Measurements from ENCODE around the gene TMEM272. TPM values are rescaled to one million over a fixed set of nuclear protein-coding genes. Genes with fewer than 3 reads are reported as not detected.

Gene TMEM272
- total RNA-seq, 1 donor from 2014 or later: 2.9 TPM

GRCh38 chr13:51811046-51811445 is 33.9 kb downstream of the TMEM272 start:
- H3K36me3 Mint-ChIP-seq: peaks cover 4% of the 10 kb centered on the region
- H3K27me3 Mint-ChIP-seq (ENCODE audit: low read depth): peaks cover 4% of the 10 kb centered on the region
- no peak overlapping the region for H3K27ac Mint-ChIP-seq
- H3K9me3 Mint-ChIP-seq: no peaks in the 10 kb centered on the region
- no peak for TF ChIP-seq CTCF (IDR thresholded peaks at IDR 0.05; ENCODE audit: unreplicated experiment)
- DNase-seq (ENCODE audit: low spot score in 2 of 2, unreplicated experiment in 2 of 2): no peak
- H3K4me3 Mint-ChIP-seq: no peak overlapping the region
- peaks cover 14% of the 10 kb centered on the region for H3K4me1 Mint-ChIP-seq

DNA sequence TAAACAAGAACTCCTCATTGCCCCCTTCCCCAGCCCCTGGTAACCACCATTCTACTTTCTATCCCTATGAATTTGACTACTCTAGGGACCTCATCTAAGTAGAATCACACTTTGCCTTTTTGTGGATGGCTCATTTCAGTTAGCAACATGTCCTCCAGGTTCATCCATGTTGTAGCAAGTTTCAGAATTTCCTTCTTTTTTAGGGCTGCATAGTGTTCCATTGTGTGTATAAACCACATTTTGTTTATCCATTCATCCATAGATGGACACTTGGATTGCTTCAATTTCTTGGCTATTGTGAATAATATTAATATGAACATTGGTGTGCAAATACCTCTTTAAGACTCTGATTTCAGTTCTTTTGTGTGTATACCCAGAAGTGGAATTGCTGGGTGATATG is 36.2 kb downstream of the TMEM272 start:
- no peaks in the 10 kb centered on the region for H3K27me3 Mint-ChIP-seq (ENCODE audit: low read depth)
- peaks cover 16% of the 10 kb centered on the region for H3K4me1 Mint-ChIP-seq
- no peak for TF ChIP-seq CTCF (IDR thresholded peaks at IDR 0.05; ENCODE audit: unreplicated experiment)
- peaks cover 4% of the 10 kb centered on the region for H3K36me3 Mint-ChIP-seq
- no peak overlapping the region for H3K27ac Mint-ChIP-seq
- no peaks in the 10 kb centered on the region for H3K9me3 Mint-ChIP-seq
- no peak for DNase-seq (ENCODE audit: low spot score in 2 of 2, unreplicated experiment in 2 of 2)
- no peak overlapping the region for H3K4me3 Mint-ChIP-seq

- Mint-ChIP-seq H3K4me3 (no peak overlapping the region), H3K27me3 (ENCODE audit: low read depth) (no peaks in the 10 kb centered on the region), H3K27ac (no peak overlapping the region), H3K36me3 (peaks cover 4% of the 10 kb centered on the region), H3K9me3 (no peaks in the 10 kb centered on the region), H3K4me1 (peaks cover 30% of the 10 kb centered on the region)
- TF ChIP-seq CTCF (IDR thresholded peaks at IDR 0.05; ENCODE audit: unreplicated experiment): no peak
- no peak for DNase-seq (ENCODE audit: low spot score in 2 of 2, unreplicated experiment in 2 of 2)
Observed at GRCh38 chr13:51807041-51807440, 37.9 kb downstream of the TMEM272 start.

DNA sequence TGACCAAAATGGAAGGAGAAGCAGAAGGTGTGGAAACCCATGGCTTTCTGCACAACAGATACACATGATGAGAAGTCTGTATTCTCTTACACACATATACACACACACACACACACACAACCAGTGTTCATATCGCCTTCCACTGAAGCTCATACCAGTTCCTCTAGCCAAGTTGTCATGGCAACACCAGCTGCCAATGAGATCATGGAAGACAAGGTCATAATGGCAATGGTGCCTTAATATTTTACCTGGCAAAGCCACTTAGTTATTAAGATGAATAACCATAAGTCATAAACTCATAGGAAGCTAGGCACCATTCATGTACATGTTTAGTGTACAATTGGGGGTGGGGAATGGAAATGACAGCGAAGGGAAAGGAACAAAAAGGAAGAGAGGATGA is 38.4 kb downstream of the TMEM272 start:
- peaks cover 4% of the 10 kb centered on the region for H3K36me3 Mint-ChIP-seq
- peaks cover 33% of the 10 kb centered on the region for H3K4me1 Mint-ChIP-seq
- H3K27me3 Mint-ChIP-seq (ENCODE audit: low read depth): no peaks in the 10 kb centered on the region
- no peaks in the 10 kb centered on the region for H3K9me3 Mint-ChIP-seq
- no peak for TF ChIP-seq CTCF (IDR thresholded peaks at IDR 0.05; ENCODE audit: unreplicated experiment)
- no peak for DNase-seq (ENCODE audit: low spot score in 2 of 2, unreplicated experiment in 2 of 2)
- H3K27ac Mint-ChIP-seq: no peak overlapping the region
- H3K4me3 Mint-ChIP-seq: no peak overlapping the region

- Mint-ChIP-seq H3K4me1 (peaks cover 33% of the 10 kb centered on the region), H3K4me3 (no peak overlapping the region), H3K27me3 (ENCODE audit: low read depth) (no peaks in the 10 kb centered on the region), H3K36me3 (peaks cover 4% of the 10 kb centered on the region), H3K9me3 (no peaks in the 10 kb centered on the region), H3K27ac (no peak overlapping the region)
- DNase-seq (ENCODE audit: low spot score in 2 of 2, unreplicated experiment in 2 of 2): no peak
- TF ChIP-seq CTCF (IDR thresholded peaks at IDR 0.05; ENCODE audit: unreplicated experiment): no peak
Observed at GRCh38 chr13:51805925-51806324, 39.1 kb downstream of the TMEM272 start.

- H3K9me3 Mint-ChIP-seq: no peaks in the 10 kb centered on the region
- peak overlapping the region; percentile 75 for H3K4me3 Mint-ChIP-seq
- no peak for TF ChIP-seq CTCF (IDR thresholded peaks at IDR 0.05; ENCODE audit: unreplicated experiment)
- DNase-seq (ENCODE audit: low spot score in 2 of 2, unreplicated experiment in 2 of 2): no peak
- H3K4me1 Mint-ChIP-seq: peaks cover 33% of the 10 kb centered on the region
- no peak overlapping the region for H3K27ac Mint-ChIP-seq
- H3K27me3 Mint-ChIP-seq (ENCODE audit: low read depth): no peaks in the 10 kb centered on the region
- H3K36me3 Mint-ChIP-seq: peaks cover 4% of the 10 kb centered on the region
Observed at GRCh38 chr13:51805313-51805712, 39.7 kb downstream of the TMEM272 start.
